HepG2 (cell line): ENCODE data around the gene DHX8. TPM values are rescaled to one million over a fixed set of nuclear protein-coding genes. Genes with fewer than 3 reads are reported as not detected.

ENCODE experiments used
- ATAC-seq: fragments of 200-7000 bp; cut with Tn5 transposase; 3 replicates; pipeline ENCODE4 v1.9.1; 2020; ENCODE audit warnings: mild to moderate bottlenecking, moderate library complexity
- BruUV-seq: library from RNA; stranded (reverse); fragments of 400-500 nt; replicated peaks from 2 replicates; lab custom pipeline; 2021; lab: Mats Ljungman, UMichigan
- CTCF ChIA-PET: fragments of 300-600 bp; formaldehyde crosslinking; extraction: SDS; loops from one replicate; lab custom pipeline; 2021; ENCODE audit warnings: low total read pairs, inconsistent platforms, low intra/inter-chr PET ratio; lab: Yijun Ruan, JAX
- POLR2A ChIA-PET: fragments of 350-600 bp; sonication (Branson Sonifier 250); formaldehyde crosslinking; loops from one replicate; lab custom pipeline; 2020; ENCODE audit warnings: antibody characterized with exemption, inconsistent platforms; lab: Yijun Ruan, JAX
- DNase-seq: peaks from one replicate; pipeline ENCODE4 v3.0.0-alpha.2; 2015; ENCODE audit warnings: low spot score
- FAIRE-seq: peaks from 3 replicates; lab custom pipeline; 2011; peaks lifted over from hg19 to GRCh38; lab: Jason Lieb, UNC
- H2AFZ ChIP-seq: one replicate; pipeline ENCODE4 v1.6.1; 2011; ENCODE audit warnings: low read length, inconsistent platforms
- H3K27ac ChIP-seq: fragments of 300-600 bp; 3 replicates; pipeline ENCODE4 v1.8.0; 2011; ENCODE audit warnings: mixed run types, mild to moderate bottlenecking, mixed read lengths, low read length, inconsistent platforms; ENCODE audit not compliant: insufficient read depth; ENCODE audit errors: extremely low read length
- H3K27me3 ChIP-seq, 2 experiments: fragments of 200-600 bp in 1 of 2; 2 replicates in 1 of 2; 3 replicates in 1 of 2; pipeline versions ENCODE4 v1.6.0 to v1.8.0; 2011; ENCODE audit warnings: low read length in 2 of 2, mild to moderate bottlenecking in 2 of 2, moderate library complexity in 2 of 2, inconsistent platforms in 1 of 2; ENCODE audit not compliant: insufficient read depth in 2 of 2, control insufficient read depth in 1 of 2
- H3K36me3 ChIP-seq, 2 experiments: fragments of 200-600 bp in 1 of 2; replicated peaks in 1 of 2; 2 replicates in 1 of 2; 3 replicates in 1 of 2; pipeline versions ENCODE4 v1.5.1 to v1.8.0; 2011; ENCODE audit warnings: low read length in 2 of 2, inconsistent platforms in 1 of 2; ENCODE audit not compliant: insufficient read depth in 2 of 2, control insufficient read depth in 1 of 2
- H3K4me1 ChIP-seq: 2 replicates; pipeline ENCODE4 v1.5.1; 2012; ENCODE audit warnings: low read length, inconsistent platforms; ENCODE audit not compliant: insufficient read depth
- H3K4me2 ChIP-seq: 2 replicates; pipeline ENCODE4 v1.6.0; 2011; ENCODE audit warnings: low read depth, low read length, inconsistent platforms
- H3K4me3 ChIP-seq, 3 experiments: fragments of 200-600 bp in 1 of 3; sonication (generic), shearing (Covaris generic) in 1 of 3; replicated peaks in 1 of 3; 2 replicates each; pipeline ENCODE4 v1.5.1; 2011 to 2016; ENCODE audit warnings: low read length in 3 of 3, inconsistent platforms in 2 of 3, low read depth in 2 of 3, mild to moderate bottlenecking in 2 of 3, control low read depth in 1 of 3, mixed read lengths in 1 of 3; ENCODE audit not compliant: insufficient read depth in 1 of 3
- H3K79me2 ChIP-seq: one replicate; pipeline ENCODE4 v1.6.1; 2011; ENCODE audit warnings: low read length, inconsistent platforms; ENCODE audit not compliant: insufficient read depth
- H3K9ac ChIP-seq: 2 replicates; pipeline ENCODE4 v1.6.0; 2011; ENCODE audit warnings: mild to moderate bottlenecking, low read depth, low read length, inconsistent platforms; ENCODE audit not compliant: insufficient read depth
- H3K9me3 ChIP-seq: 2 replicates; pipeline ENCODE4 v1.5.1; 2012; ENCODE audit warnings: mild to moderate bottlenecking, low read length
- H4K20me1 ChIP-seq: 2 replicates; pipeline ENCODE4 v1.6.0; 2011; ENCODE audit warnings: inconsistent platforms, mild to moderate bottlenecking, low read length, moderate library complexity; ENCODE audit not compliant: insufficient read depth
- DMAP1 ChIP-seq: IDR thresholded peaks from 2 replicates; pipeline ENCODE4 v1.6.1; 2016
- JUND ChIP-seq: sonication (generic); formaldehyde crosslinking; IDR thresholded peaks from 2 replicates; pipeline ENCODE4 v1.8.0; 2022; ENCODE audit warnings: mild to moderate bottlenecking, missing genetic modification reagents
- MIER3 ChIP-seq: IDR thresholded peaks from 2 replicates; pipeline ENCODE4 v1.6.1; 2016; ENCODE audit warnings: missing compliant biosample characterization, borderline replicate concordance
- MIXL1 ChIP-seq: IDR thresholded peaks from 2 replicates; pipeline ENCODE4 v1.6.1; 2016
- NR1H2 ChIP-seq: sonication (generic); formaldehyde crosslinking; IDR thresholded peaks from 2 replicates; pipeline ENCODE4 v1.8.1; 2022; ENCODE audit warnings: low read depth, missing genetic modification reagents, borderline replicate concordance
- POGZ ChIP-seq: sonication (generic); formaldehyde crosslinking; IDR thresholded peaks from 2 replicates; pipeline ENCODE4 v1.4.0; 2020; ENCODE audit warnings: mild to moderate bottlenecking, missing genetic modification reagents
- SAFB2 ChIP-seq: sonication (generic); formaldehyde crosslinking; IDR thresholded peaks from 2 replicates; pipeline ENCODE4 v1.5.1; 2020; ENCODE audit warnings: missing genetic modification reagents, low read depth, mild to moderate bottlenecking, borderline replicate concordance
- U2AF2 ChIP-seq: fragments of 200-400 bp; formaldehyde crosslinking; IDR thresholded peaks from 2 replicates; pipeline ENCODE4 v1.6.1; 2017; ENCODE audit warnings: low read depth, mild to moderate bottlenecking, low read length
- ZBTB2 ChIP-seq: sonication (generic); formaldehyde crosslinking; IDR thresholded peaks from 2 replicates; pipeline ENCODE4 v1.8.0; 2022; ENCODE audit warnings: low read depth, missing genetic modification reagents
- ZBTB40 ChIP-seq, 2 experiments: fragments of 450-650 bp in 1 of 2; sonication (generic) in 1 of 2; formaldehyde crosslinking in 1 of 2; IDR thresholded peaks; 2 replicates each; pipeline versions ENCODE4 v1.6.1 to v1.8.0; 2016 to 2022; ENCODE audit warnings: antibody characterized with exemption in 1 of 2, mild to moderate bottlenecking in 1 of 2, missing genetic modification reagents in 1 of 2
- ZNF234 ChIP-seq: sonication (generic); formaldehyde crosslinking; conservative IDR thresholded peaks from 2 replicates; pipeline ENCODE4 v1.5.1; 2020; ENCODE audit warnings: mild to moderate bottlenecking, missing genetic modification reagents
- ZNF367 ChIP-seq: sonication (generic); formaldehyde crosslinking; IDR thresholded peaks from 2 replicates; pipeline ENCODE4 v1.4.0; 2020; ENCODE audit warnings: missing genetic modification reagents, borderline replicate concordance
- ZNF562 ChIP-seq: sonication (generic); formaldehyde crosslinking; IDR thresholded peaks from 2 replicates; pipeline ENCODE4 v1.8.0; 2022; ENCODE audit warnings: missing genetic modification reagents, borderline replicate concordance
- ZNF580 ChIP-seq: IDR thresholded peaks from 2 replicates; pipeline ENCODE4 v1.6.1; 2016; ENCODE audit warnings: low read depth, borderline replicate concordance
- WGBS: methylation state at CpG from one replicate; pipeline ENCODE4 v1.1.6; 2017; ENCODE audit warnings: low lambda C conversion rate; 5-methylcytosine and 5-hydroxymethylcytosine counted together
- in situ Hi-C: cut with HindIII; loops from 2 replicates; pipeline ENCODE4 v1.10.0; 2017; ENCODE audit warnings: low pct_unique_long_range_greater_than_20kb; ENCODE audit not compliant: extremely low pct_ligation_motif_present
- intact Hi-C: fragments of 100-400 bp; cut with micrococcal nuclease; formaldehyde crosslinking; loops from one replicate; pipeline ENCODE4 v1.10.0; 2022; ENCODE audit not compliant: unreplicated experiment
- polyA plus RNA-seq, 8 experiments: library from polyadenylated mRNA; depleted of rRNA in 3 of 8; stranded (reverse) in 7 of 8; unstranded in 1 of 8; fragments of >200 nt; fragmentation: Illumina TruSeq in 4 of 8; extraction: Trizol in 4 of 8; gene quantifications; 2 replicates each; pipeline versions ENCODE4 v1.2.1 to v1.2.3, GENCODE V29; 2011 to 2016; ENCODE audit warnings: low read depth in 4 of 8, missing spikeins in 1 of 8, mixed read lengths in 1 of 8; ENCODE audit not compliant: insufficient read depth in 1 of 8
- total RNA-seq, 5 experiments: library from RNA; depleted of rRNA; stranded (reverse); fragments of >200 nt; fragmentation: Illumina TruSeq; extraction: Trizol; gene quantifications; 2 replicates each; pipeline ENCODE4 v1.2.3, GENCODE V29; 2016; ENCODE audit warnings: low read depth in 1 of 5

The DHX8 gene
- total and polyA plus RNA-seq, 2 of the 13 experiments (the other 11 are each of a cell fraction or from before 2014, with no cell fraction given): 24.8 to 48.9 TPM

- TF ChIP-seq ZBTB2 (CRISPR knock-in tag) (no peak), JUND (0 out of 2 replicates have a peak, but pooled peaks have one; percentile 18), MIER3 (CRISPR knock-in tag) (no peak), SAFB2 (CRISPR knock-in tag) (no peak), ZNF234 (CRISPR knock-in tag) (no peak), ZNF367 (CRISPR knock-in tag) (no peak), ZNF580 (no peak), U2AF2 (no peak), NR1H2 (CRISPR knock-in tag) (no peak)
- TF ChIP-seq, all 625 proteins: peak for 4
Observed at GRCh38 chr17:43434902-43435319, 48.9 kb upstream of the DHX8 start (continued).

DNA sequence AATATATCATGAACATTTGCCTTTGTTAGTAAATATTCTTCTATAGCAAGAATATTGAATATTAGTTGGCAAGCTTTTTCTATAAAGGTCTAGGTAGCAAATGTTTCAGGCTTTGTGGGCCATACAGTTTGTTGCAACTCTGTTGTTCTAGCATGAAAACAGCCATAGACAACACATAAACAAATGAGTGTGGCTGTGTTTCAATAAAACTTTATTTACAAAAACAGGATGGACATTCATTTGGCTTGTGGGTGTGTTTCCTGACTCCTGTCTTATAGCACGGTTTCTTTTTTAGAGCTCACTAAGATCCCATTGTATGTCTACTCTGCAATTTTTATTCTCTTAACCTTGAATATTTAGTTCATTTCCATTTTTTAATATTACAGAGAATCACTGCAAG lies 46.0 kb upstream of the DHX8 start:
- H3K27me3 ChIP-seq: no peaks in the 10 kb centered on the region
- H3K4me2 ChIP-seq: no peak overlapping the region
- H3K9me3 ChIP-seq: no peaks in the 10 kb centered on the region
- FAIRE-seq (no peak), DNase-seq (no peak), ATAC-seq (no peak)
- intact Hi-C loops (no loop called here), in situ Hi-C loops (no loop called here)
- no peak overlapping the region for H3K9ac ChIP-seq
- TF ChIP-seq DMAP1: no peak
- TF ChIP-seq POGZ (CRISPR knock-in tag): no peak
- no peak for TF ChIP-seq MIXL1 (CRISPR knock-in tag)
- TF ChIP-seq ZBTB40 (IDR thresholded peaks at IDR 0.05): peak; percentile 92
- TF ChIP-seq ZBTB40 (CRISPR knock-in tag; IDR thresholded peaks at IDR 0.05): peak; percentile 98
- TF ChIP-seq ZNF562 (CRISPR knock-in tag): no peak
- no peaks in the 10 kb centered on the region for H4K20me1 ChIP-seq
- H3K27ac ChIP-seq: no peak overlapping the region
- no peaks in the 10 kb centered on the region for H3K79me2 ChIP-seq
- CTCF ChIA-PET: no interaction called here
- no peaks in the 10 kb centered on the region for H3K36me3 ChIP-seq
- peaks cover 59% of the 10 kb centered on the region for H3K4me1 ChIP-seq
- no peak overlapping the region for H2AFZ ChIP-seq
- H3K4me3 ChIP-seq: no peak overlapping the region
- no TSS peak for BruUV-seq
- POLR2A ChIA-PET: interaction anchor here (0.6 to 1.4 kb wide), 3 partner anchors 11 to 39 kb away, joined by 3 read pairs; partner anchors contain the start of gene ARL4D
- WGBS: 61% methylated on average over 1 of the region's 1 CpG
